PFSK-1 (cell line): Measurements from ENCODE around the gene RAD51D.
A peak's percentile ranks its signal among the peaks of the same experiment; 100 is the strongest.

Experiments used
- FOXP2 ChIP-seq: optimal IDR thresholded peaks from 2 replicates; pipeline ENCODE3; 2011; ENCODE audit warnings: borderline replicate concordance, control low read depth, inconsistent platforms; ENCODE audit not compliant: insufficient read depth; ENCODE audit errors: extremely low read length, extremely low read depth
- POLR2AphosphoS5 ChIP-seq: IDR thresholded peaks from 2 replicates; pipeline ENCODE4 v1.6.1; 2012; ENCODE audit warnings: low read depth, mild to moderate bottlenecking, control low read depth, low read length, moderate library complexity
- SIN3A ChIP-seq: IDR thresholded peaks from 2 replicates; pipeline ENCODE4 v1.6.1; 2012; ENCODE audit warnings: mild to moderate bottlenecking, low read length, moderate library complexity, borderline replicate concordance; ENCODE audit not compliant: insufficient read depth
- TAF1 ChIP-seq: IDR thresholded peaks from 2 replicates; pipeline ENCODE4 v1.6.1; 2012; ENCODE audit warnings: low read length, control low read depth, borderline replicate concordance; ENCODE audit not compliant: insufficient read depth
- TF ChIP-seq, protein P1 (sequence below), 2 experiments: IDR thresholded peaks; 2 replicates each; pipeline versions ENCODE4 v1.6.1 to v1.8.0; 2011 to 2012; ENCODE audit warnings: low read depth in 2 of 2, low read length in 2 of 2, control low read depth in 1 of 2, inconsistent platforms in 1 of 2, mild to moderate bottlenecking in 1 of 2, moderate library complexity in 1 of 2; ENCODE audit not compliant: insufficient read depth in 1 of 2

Gene RAD51D

DNA sequence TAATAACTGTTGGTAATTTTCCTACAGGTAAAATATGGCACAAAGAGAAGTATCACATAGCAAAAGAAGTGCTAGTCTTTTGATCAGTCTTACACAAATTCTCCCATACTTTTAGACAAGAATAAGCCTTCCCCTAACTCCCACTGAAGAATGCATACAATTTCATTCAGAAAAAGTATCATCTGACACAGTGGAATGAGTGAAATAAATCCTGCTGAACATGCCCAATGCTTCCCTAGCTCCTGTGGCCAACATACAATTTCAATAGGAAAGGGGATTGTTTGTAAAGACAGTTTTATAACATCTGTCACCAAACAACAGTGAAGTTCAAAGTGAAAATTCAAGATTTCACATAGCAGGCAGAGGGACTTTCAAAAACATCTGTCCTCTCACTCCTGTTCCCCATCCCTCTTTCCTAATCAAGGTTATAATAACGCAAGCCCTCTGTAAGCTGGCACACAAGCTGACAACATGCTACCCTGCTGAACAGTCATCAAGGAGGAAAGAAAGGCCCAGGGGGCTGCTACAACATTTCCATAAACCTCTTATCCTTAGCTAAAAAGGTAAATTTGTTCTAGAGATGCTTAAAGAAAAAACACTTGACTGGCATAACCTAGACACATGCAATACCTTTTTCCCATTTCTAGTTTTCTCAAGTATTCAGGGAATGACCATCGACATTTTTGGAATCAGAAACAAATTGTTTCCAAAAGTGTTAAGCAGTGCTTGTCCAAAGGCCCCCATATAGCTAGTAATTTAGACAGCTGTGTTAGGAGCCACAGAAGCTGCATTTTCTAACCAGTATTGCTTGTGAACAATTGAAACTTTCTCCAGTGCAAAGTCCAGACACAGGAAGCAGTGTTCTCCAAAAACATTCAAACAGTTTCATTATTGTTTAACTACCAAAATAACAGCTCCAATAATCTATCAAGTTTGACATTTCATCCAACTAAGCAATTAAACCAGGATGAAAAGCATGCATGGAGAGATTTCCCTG is 44.7 kb downstream of the RAD51D start:
- TF ChIP-seq POLR2AphosphoS5 (no peak), SIN3A (0 out of 2 replicates have a peak, but pooled peaks have one; percentile 16)

DNA sequence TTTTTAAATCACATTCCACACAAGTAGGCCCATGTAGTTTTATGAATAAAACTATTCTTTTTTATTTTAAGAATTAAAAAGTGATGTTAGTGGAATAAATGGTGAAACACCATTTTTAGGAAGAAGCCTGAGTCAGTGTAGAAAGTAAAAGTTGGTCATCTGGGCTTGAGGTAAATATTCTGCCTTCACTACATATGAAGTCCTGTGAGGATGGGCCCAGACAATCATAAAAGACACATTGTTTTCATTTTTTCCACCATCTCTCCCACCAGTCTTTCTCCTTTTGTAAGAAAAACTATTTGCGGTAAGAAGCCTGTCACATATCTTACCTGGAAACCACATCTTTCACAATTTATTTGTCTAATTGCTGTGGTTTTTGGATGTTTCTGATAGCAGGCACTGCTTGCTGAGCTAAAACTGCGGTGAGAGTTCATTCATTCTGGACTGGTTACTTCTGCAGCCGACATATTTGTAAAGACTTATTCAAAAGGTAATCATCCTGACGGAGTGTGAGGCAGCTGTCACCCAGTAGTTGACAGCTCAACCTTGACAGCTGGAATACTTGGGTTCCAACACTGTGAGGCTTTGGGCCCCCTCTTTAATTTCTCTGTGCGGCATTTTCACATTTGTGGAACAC is 45.6 kb downstream of the RAD51D start:
- no peak for TF ChIP-seq FOXP2
- no peak for TF ChIP-seq TAF1
- no peak for TF ChIP-seq POLR2AphosphoS5
- TF ChIP-seq, protein P1, sequence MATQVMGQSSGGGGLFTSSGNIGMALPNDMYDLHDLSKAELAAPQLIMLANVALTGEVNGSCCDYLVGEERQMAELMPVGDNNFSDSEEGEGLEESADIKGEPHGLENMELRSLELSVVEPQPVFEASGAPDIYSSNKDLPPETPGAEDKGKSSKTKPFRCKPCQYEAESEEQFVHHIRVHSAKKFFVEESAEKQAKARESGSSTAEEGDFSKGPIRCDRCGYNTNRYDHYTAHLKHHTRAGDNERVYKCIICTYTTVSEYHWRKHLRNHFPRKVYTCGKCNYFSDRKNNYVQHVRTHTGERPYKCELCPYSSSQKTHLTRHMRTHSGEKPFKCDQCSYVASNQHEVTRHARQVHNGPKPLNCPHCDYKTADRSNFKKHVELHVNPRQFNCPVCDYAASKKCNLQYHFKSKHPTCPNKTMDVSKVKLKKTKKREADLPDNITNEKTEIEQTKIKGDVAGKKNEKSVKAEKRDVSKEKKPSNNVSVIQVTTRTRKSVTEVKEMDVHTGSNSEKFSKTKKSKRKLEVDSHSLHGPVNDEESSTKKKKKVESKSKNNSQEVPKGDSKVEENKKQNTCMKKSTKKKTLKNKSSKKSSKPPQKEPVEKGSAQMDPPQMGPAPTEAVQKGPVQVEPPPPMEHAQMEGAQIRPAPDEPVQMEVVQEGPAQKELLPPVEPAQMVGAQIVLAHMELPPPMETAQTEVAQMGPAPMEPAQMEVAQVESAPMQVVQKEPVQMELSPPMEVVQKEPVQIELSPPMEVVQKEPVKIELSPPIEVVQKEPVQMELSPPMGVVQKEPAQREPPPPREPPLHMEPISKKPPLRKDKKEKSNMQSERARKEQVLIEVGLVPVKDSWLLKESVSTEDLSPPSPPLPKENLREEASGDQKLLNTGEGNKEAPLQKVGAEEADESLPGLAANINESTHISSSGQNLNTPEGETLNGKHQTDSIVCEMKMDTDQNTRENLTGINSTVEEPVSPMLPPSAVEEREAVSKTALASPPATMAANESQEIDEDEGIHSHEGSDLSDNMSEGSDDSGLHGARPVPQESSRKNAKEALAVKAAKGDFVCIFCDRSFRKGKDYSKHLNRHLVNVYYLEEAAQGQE (IDR thresholded peaks at IDR 0.05; ENCODE audit: insufficient read depth in 1 of 2, low read depth in 2 of 2, low read length in 2 of 2), result no peak
- no peak for TF ChIP-seq SIN3A

DNA sequence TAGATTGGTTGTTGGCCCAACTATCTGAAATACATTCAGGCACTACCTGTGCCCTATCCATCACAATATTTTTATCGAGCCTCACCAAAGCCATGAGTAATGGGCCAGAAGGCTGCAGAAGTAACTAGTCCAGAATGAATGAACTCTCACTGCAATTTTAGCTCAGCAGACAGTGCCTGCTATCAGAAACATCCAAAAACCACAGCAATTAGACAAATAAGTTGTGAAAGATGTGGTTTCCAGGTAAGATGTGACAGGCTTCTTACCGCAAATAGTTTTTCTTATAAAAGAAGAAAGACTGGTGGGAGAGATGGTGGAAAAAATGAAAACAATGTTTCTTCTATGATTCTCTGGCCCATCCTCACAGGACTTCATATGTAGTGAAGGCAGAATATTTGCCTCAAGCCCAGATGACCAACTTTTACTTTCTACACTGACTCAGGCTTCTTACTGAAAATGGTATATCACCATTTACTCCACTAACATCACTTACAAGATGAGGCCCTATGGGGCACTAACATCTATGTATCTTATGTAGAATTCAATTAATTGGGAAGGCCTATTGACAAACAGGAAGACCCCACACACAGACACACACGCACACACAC is 46.4 kb downstream of the RAD51D start:
- no peak for TF ChIP-seq FOXP2
- TF ChIP-seq SIN3A, result no peak
- no peak for TF ChIP-seq POLR2AphosphoS5
- TF ChIP-seq, protein P1 (IDR thresholded peaks at IDR 0.05; ENCODE audit: insufficient read depth in 1 of 2, low read depth in 2 of 2, low read length in 2 of 2), result no peak
- TF ChIP-seq TAF1, result no peak

DNA sequence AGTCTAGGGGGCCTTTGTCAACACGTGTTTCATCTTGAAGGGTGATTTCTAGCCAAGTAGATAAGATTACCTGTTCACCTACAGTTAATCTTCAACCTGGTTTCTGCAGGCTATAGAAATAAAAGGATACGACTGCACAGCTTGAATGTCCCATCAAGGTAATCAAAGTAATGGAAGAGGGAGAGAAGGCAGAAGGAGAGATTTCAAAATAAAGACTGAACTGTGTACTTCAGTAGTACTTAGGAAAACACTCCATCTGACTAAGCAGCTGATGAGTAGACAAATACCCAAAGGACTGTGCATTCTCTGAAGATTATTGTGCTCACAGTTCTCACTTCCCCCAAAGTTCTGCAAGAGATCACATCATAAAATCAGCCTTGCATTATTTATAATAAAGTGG is 50.3 kb downstream of the RAD51D start:
- TF ChIP-seq FOXP2 (no peak), SIN3A (no peak), POLR2AphosphoS5 (no peak), TAF1 (no peak)
- TF ChIP-seq, protein P1 (IDR thresholded peaks at IDR 0.05; ENCODE audit: insufficient read depth in 1 of 2, low read depth in 2 of 2, low read length in 2 of 2), result no peak

DNA sequence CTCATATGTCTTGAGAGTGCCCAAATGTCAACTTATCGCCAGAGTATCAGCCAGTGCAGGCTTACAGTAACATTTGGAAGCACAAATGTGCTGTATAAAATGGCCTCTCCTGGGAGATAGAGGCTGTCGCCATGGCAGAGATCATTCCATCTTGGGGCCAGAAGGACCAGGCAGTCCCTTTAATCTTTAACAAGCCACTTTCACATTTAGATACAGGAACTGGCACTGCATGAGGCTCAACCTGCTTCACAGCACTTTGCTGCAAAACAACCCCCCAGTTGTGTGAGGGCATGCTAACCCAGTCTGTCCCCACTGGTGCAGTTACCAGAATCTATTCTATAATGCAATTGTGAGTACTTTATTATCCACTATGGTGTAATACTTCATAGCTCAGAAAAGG is 51.4 kb downstream of the RAD51D start:
- TF ChIP-seq SIN3A (no peak), POLR2AphosphoS5 (no peak), TAF1 (no peak), FOXP2 (no peak)
- TF ChIP-seq, protein P1 (IDR thresholded peaks at IDR 0.05; ENCODE audit: insufficient read depth in 1 of 2, low read depth in 2 of 2, low read length in 2 of 2), result no peak
